Endometrium (tissue), 2 donors: ENCODE results near the gene DEFB131B.
"Not testable (repeated sequence)": the region's sequence is repeated elsewhere in the genome, so short reads cannot be mapped to it uniquely, and the experiment has no call there.

Experiments used
- FAIRE-seq: peaks from 2 replicates; lab custom pipeline; 2012; peaks lifted over from hg19 to GRCh38; lab: Jason Lieb, UNC
- donor health status: control.
- donor health status: control.

Gene DEFB131B

GRCh38 chr11:71911321-71911985 lies 33.2 kb downstream of the DEFB131B start:
- not testable (repeated sequence) for FAIRE-seq

- FAIRE-seq = not testable (repeated sequence)
Measured at GRCh38 chr11:71911986-71912340, 33.7 kb downstream of the DEFB131B start.

- FAIRE-seq = no peak
Measured at GRCh38 chr11:71913756-71914526, 35.7 kb downstream of the DEFB131B start.

- FAIRE-seq = no peak
Measured at GRCh38 chr11:71914617-71915189, 36.5 kb downstream of the DEFB131B start.

GRCh38 chr11:71917646-71918140 lies 39.4 kb downstream of the DEFB131B start:
- no peak for FAIRE-seq

- no peak for FAIRE-seq
Measured at GRCh38 chr11:71927820-71928736, 49.8 kb downstream of the DEFB131B start, which contains the start of gene XNDC1N. TSS of gene XNDC1N (minus strand) at chr11:71928594. CDS start at chr11:71923353, 5,241 bp downstream.

GRCh38 chr11:71928737-71929443 lies 50.6 kb downstream of the DEFB131B start, which contains the start of gene RNF121:
TSS of gene RNF121 (plus strand) at chr11:71929046. CDS start at chr11:71929062, 16 bp downstream.
- FAIRE-seq = peak; percentile 37

- no peak for FAIRE-seq
Measured at GRCh38 chr11:71929491-71929890, 51.2 kb downstream of the DEFB131B start.

- FAIRE-seq = no peak
Measured at GRCh38 chr11:71930556-71931244, 52.4 kb downstream of the DEFB131B start.

- no peak for FAIRE-seq
Measured at GRCh38 chr11:71931245-71931602, 53.0 kb downstream of the DEFB131B start.

GRCh38 chr11:71933141-71933933 lies 55.1 kb downstream of the DEFB131B start:
- no peak for FAIRE-seq
